Left ventricle myocardium superior (tissue), 1 donor: ENCODE measurements around the gene CCT5. TPM values are rescaled to one million over a fixed set of nuclear protein-coding genes. Genes with fewer than 3 reads are reported as not detected.
"Not testable (repeated sequence)": the region's sequence is repeated elsewhere in the genome, so short reads cannot be mapped to it uniquely, and the experiment has no call there.

Source experiments
- ATAC-seq: fragments of 200-7000 bp; cut with Tn5 transposase; one replicate; pipeline ENCODE4 v1.9.1; 2020; ENCODE audit warnings: mild to moderate bottlenecking, moderate library complexity
- DNase-seq: peaks from one replicate; pipeline ENCODE4 v3.0.0-alpha.2; 2020
- intact Hi-C: fragments of 100-400 bp; cut with micrococcal nuclease; formaldehyde crosslinking; loops from one replicate; pipeline ENCODE4 v1.11.0; 2022
- total RNA-seq: library from RNA; stranded (reverse); fragmentation: NEBNext Ultra II Directional; extraction: Animal tissue kit (Norgen Biotek cat#: 25700); gene quantifications from one replicate; pipeline ENCODE4 v1.2.1, GENCODE V29; 2021
- donor health status: DM: no; HTN: yes; CAD: no; lungs with severe emphysema.

The CCT5 gene
- total RNA-seq, 1 donor from 2014 or later = 95.8 TPM

GRCh38 chr5:10243660-10244240 lies 6.3 kb upstream of the CCT5 start:
- ATAC-seq = no peak
- intact Hi-C loops = no loop called here
- DNase-seq = no peak

- ATAC-seq (no peak), DNase-seq (no peak)
- intact Hi-C loops = no loop called here
These were observed 5.6 kb upstream of the CCT5 start for GRCh38 chr5:10244342-10244944.

- DNase-seq (no peak), ATAC-seq (no peak)
- intact Hi-C loops = no loop called here
These were observed 3.3 kb upstream of the CCT5 start for GRCh38 chr5:10246761-10247160.

- ATAC-seq, DNase-seq, intact Hi-C loops: not testable (repeated sequence)
These were observed 2.9 kb upstream of the CCT5 start for GRCh38 chr5:10247217-10247616.

- ATAC-seq (no peak), DNase-seq (peak; percentile 45)
- intact Hi-C loops = no loop called here
These were observed 1.5 kb upstream of the CCT5 start for GRCh38 chr5:10248378-10249260.

- ATAC-seq = no peak
- no peak for DNase-seq
- intact Hi-C loops = no loop called here
These were observed 761 bp downstream of the CCT5 start for GRCh38 chr5:10250806-10251276.

- DNase-seq = no peak
- no peak for ATAC-seq
- intact Hi-C loops = no loop called here
These were observed 1.3 kb downstream of the CCT5 start for GRCh38 chr5:10251405-10251804.

GRCh38 chr5:10253390-10253789 lies 3.3 kb downstream of the CCT5 start:
- ATAC-seq = no peak
- intact Hi-C loops = no loop called here
- no peak for DNase-seq

- ATAC-seq = no peak
- intact Hi-C loops = no loop called here
- DNase-seq = no peak
These were observed 4.6 kb downstream of the CCT5 start for GRCh38 chr5:10254686-10255085.

- intact Hi-C loops = no loop called here
- ATAC-seq (no peak), DNase-seq (no peak)
These were observed 7.8 kb downstream of the CCT5 start for GRCh38 chr5:10257870-10258269.

- DNase-seq = no peak
- intact Hi-C loops = no loop called here
- no peak for ATAC-seq
These were observed 9.8 kb downstream of the CCT5 start for GRCh38 chr5:10259899-10260298.

- ATAC-seq (no peak), DNase-seq (no peak)
- intact Hi-C loops = no loop called here
These were observed 11.0 kb downstream of the CCT5 start for GRCh38 chr5:10261065-10261464.

- ATAC-seq (peak; percentile 35), DNase-seq (no peak)
- intact Hi-C loops = no loop called here
These were observed 12.2 kb downstream of the CCT5 start for GRCh38 chr5:10262121-10262774.

GRCh38 chr5:10262995-10263394 lies 12.9 kb downstream of the CCT5 start:
- intact Hi-C loops = no loop called here
- no peak for DNase-seq
- ATAC-seq = no peak

- intact Hi-C loops = no loop called here
- DNase-seq = no peak
- no peak for ATAC-seq
These were observed 14.5 kb downstream of the CCT5 start for GRCh38 chr5:10264604-10265003.

- no peak for DNase-seq
- no peak for ATAC-seq
- intact Hi-C loops = no loop called here
These were observed 15.4 kb downstream of the CCT5 start for GRCh38 chr5:10265245-10266109.

GRCh38 chr5:10266137-10266536 lies 16.1 kb downstream of the CCT5 start:
- DNase-seq = no peak
- intact Hi-C loops = no loop called here

GRCh38 chr5:10266839-10267238 lies 16.8 kb downstream of the CCT5 start:
- ATAC-seq (no peak), DNase-seq (no peak)
- intact Hi-C loops = no loop called here

More at GRCh38 chr5:10266137-10266536, 16.1 kb downstream of the CCT5 start:
- ATAC-seq = no peak

- intact Hi-C loops = no loop called here
- ATAC-seq (no peak), DNase-seq (no peak)
These were observed 18.0 kb downstream of the CCT5 start for GRCh38 chr5:10268100-10268499.
